Activated CD8-positive, alpha-beta memory T cell treated with anti-CD3 and anti-CD28 coated beads for 4 hours (primary cell): Measurements from ENCODE around the gene PLCB1.
A peak's percentile ranks its signal among the peaks of the same experiment; 100 is the strongest.
"Not testable (repeated sequence)": the region's sequence is repeated elsewhere in the genome, so short reads cannot be mapped to it uniquely, and the experiment has no call there.

Experiments used
- DNase-seq, 2 donors: peaks; one replicate each; pipeline ENCODE4 v3.0.0-alpha.2; 2020; ENCODE audit warnings: low read depth in 2 of 2

The PLCB1 gene

GRCh38 chr20:8131598-8132483 lies at the start of gene PLCB1:
Gene PLCB1 (plus strand): TSS chr20:8132266. CDS start chr20:8132652, 386 bp downstream.
- DNase-seq, result peak; percentile 55 to 60

DNA sequence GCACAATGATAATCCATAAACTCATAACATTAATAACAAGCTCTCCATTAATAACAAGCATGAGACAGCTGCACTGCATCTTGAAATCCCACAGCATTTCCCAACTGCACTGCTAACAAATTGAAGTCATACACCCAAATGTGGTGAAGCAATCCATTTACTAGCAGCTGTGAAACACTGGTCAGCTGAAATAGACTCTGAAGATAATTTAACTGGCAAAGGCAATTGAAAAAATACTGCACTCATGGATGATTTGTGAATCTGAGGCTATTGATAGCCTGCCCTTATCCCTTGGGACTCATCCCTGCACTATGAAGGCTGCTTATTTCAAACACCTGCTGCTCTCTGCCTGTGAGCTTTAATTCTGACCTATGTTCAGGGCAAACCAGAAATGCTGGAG lies 49.1 kb upstream of the PLCB1 start:
- no peak for DNase-seq

DNA sequence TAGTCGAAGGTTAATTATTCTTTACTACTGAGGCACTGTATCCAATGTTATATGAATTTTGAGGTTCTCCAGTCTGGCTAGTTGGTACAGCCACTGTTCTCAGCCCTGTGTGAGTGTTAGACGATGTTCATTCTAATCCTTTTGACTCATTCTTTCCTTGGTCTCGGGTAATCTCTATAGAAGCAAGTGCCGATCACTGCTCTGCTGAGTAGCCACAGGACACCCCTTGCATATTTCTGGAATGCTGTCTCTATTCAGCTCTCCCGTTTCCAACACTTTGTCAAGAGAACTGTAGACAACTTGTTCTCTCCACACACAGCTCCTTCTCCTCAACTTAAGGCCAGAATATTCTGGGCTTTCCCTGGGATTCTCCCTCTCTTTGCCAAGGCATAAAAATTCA lies 42.4 kb upstream of the PLCB1 start:
- DNase-seq, result no peak

- DNase-seq, result no peak
Measured at GRCh38 chr20:8094415-8094818, 37.6 kb upstream of the PLCB1 start.

GRCh38 chr20:8094850-8095249 lies 37.2 kb upstream of the PLCB1 start:
- DNase-seq, result no peak

DNA sequence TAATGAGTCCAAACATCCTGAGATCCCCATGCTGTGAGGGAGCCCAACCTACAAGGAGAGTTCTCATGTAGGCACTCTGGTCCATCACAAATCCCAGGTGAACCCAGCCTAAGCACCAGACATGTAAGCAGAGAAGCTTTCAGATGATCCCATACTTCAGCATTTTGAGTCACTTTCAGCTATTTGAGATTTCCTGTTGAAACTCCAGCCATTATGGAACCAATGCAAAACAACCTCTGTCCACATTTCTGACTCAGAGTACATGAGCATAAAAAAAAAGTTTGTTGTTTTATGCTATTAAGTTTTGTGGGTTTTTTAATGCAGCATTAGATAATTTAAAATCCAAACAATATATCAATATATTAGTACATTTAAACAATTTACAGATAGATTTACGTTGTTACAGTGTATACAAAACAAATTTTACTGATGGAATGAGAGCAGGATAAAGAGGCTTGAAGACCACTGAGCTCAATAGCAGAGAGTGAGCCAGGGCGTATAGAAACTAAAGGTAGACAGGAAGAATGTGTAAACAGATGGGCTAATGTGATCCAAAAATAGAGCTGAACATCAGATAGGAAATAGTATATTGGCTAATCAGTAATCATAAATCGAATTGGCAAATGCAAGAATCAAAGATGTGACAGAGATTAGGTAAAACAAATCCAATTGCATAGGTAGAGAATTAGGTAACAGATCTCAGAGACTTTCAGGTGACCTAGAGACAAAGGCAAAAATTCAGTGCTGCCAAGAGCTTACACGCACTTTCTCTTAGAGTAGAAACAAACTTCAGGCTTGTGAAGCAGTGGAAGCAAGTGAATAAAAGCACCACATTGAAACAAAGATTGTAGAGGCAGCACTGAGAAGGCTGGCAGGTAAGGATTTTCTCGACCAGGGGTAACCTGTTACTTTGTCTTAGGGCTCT lies 36.2 kb upstream of the PLCB1 start:
- DNase-seq, result no peak

- no peak for DNase-seq
Measured at GRCh38 chr20:8097307-8097706, 34.8 kb upstream of the PLCB1 start.

- no peak for DNase-seq
Measured at GRCh38 chr20:8104252-8104651, 27.8 kb upstream of the PLCB1 start.

- DNase-seq, result not testable (repeated sequence)
Measured at GRCh38 chr20:8114612-8115011, 17.5 kb upstream of the PLCB1 start.

DNA sequence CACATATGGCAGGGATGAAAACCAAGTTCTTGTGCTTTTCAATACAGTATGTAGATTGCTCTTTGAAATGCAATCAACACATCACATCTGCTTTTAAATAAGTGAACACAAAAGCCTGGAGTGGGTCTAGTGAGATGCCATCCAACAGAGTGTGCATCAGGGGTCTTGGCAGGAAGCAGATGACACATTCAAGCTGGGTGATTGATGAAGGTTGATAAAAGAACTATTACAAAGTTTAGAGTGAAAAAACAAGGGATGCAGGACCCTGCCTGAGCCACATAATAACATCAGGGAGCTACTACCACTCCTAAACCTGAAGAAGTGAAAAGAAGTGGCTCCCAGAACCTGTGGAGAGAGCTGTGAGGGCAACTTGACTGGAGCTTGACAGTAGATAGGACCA lies 16.6 kb upstream of the PLCB1 start:
- no peak for DNase-seq

DNA sequence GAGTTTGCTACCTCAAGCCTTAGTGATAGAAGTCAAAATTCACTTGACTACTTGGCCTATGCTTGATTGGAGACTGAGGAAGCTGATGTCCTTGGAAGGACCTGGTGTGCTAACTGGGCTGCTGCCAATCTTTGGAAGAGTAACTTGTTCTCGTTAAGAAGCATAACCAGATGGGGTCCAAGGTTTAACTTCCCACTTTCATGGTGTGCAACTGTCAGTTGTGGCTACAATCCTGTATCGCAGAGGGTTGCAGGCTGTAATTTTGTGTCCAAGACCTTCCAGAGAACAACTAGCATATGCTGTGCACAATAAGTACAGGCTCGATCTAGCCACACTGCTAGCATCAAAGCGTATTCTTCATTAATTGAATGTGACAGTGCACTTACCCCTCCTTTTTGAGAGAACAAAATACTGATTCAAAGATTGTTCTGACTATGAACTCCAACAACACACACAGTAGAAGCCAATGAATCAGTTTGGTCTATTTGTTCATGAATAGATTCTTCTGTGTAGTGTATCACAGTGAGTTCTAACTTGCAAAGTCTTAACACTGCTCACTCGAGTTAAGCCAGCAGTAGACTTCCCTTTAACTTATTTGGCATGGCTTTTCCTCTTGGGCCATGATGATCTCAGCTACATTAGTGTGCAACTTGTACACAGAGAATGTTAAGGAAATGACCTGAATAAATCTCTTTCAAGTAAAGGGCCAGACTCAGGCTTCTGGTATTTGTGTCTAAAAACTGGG lies 15.8 kb upstream of the PLCB1 start:
- DNase-seq, result no peak

- DNase-seq, result no peak
Measured at GRCh38 chr20:8117636-8118035, 14.4 kb upstream of the PLCB1 start.

- DNase-seq, result no peak
Measured at GRCh38 chr20:8118039-8118438, 14.0 kb upstream of the PLCB1 start.

GRCh38 chr20:8118760-8119159 lies 13.3 kb upstream of the PLCB1 start:
- no peak for DNase-seq

DNA sequence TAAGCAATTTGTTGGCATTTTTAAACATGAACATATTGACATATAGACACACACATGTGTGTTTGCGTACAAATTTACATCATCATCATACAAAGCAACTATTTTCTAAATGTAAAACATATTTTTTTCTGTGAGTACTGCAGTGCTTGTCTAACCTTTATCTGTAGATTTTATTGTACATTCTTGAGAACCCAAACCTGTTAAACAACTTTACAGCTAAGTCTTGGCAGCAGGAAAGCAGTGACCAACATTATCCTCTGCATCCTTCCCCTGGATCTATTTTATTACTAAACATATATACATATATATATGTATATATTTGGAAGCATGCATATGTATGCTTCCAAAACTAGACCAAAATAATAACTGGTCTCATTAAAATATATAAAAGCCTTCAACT lies 10.4 kb upstream of the PLCB1 start:
- no peak for DNase-seq

GRCh38 chr20:8124639-8125038 lies 7.4 kb upstream of the PLCB1 start:
- DNase-seq, result no peak

DNA sequence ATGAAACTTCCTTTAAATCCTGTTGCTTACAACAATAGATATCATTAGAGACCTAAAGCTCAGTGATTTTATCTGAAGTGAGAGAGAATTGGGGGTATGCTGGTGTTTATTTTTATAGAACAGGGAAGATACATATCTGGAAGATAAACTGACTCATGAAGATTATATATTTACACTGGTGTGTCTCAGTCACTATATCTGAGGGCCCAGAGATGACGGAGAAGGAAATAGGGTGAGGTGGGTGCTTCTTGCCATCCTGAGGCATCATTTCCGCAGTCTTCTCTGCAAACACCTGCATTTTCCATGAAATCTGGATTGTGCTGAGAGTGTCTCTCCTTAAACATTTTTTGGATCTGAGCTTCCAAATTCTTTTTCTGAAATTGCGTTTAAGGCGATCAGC lies 5.9 kb upstream of the PLCB1 start:
- no peak for DNase-seq

DNA sequence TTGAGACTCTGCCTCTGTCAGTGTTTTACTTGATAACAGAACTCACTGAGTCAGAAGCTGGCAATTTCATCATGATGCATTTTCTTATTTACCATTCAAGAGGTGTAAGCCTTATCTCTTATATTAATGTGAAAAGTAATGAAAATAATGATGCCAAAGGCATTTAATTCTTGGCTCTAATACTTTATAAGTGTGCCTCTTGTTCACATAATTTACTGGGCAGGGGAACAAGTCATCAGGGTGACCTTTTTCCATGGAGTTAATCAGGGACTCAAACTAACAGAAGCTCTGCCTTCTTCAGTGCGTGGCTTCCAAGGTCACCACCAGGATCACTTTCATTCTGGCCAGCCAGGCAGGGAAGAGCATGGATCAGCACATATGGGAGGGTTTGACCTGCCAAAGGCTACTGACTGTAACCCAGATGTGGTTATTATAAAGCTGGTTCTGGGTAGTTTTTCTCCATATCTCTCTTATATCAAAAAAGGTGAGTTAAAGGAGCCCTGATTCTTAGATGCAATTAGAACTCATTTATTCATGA lies 5.2 kb upstream of the PLCB1 start:
- DNase-seq, result no peak

DNA sequence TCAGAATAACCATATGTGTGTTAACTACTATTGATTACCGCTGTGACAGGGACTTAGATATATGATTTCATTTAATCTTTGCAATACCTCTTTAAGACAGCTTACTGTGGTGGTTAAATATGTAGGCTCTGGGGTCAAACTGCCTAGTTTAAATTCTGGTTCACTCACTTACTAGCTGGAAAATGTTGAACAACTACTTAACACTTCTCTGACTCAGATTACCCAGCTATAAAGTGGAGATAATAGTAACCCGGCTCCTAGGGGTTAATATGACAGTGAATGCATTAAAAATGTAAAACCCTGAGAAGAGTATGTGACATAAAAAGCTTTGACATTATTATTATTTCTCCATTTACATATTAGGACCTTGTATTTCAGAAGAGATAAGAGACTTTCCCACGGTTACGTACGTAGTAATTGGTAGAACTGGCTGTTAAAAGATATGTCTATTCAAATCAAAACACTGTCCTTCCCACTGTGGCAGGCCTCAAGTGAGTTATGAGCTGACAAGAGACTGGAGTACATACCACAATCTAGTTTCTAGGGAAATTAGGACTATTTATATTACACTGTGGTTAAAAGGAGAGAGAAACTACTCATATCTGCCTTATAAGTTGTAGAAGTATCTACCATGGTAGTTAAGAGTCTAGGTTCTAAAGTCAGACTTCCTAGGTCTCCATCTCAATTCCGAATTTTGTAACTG lies 4.4 kb upstream of the PLCB1 start:
- no peak for DNase-seq

GRCh38 chr20:8128291-8129060 lies 3.6 kb upstream of the PLCB1 start:
- no peak for DNase-seq
